Activated naive CD4-positive, alpha-beta T cell treated with anti-CD3 and anti-CD28 coated beads for 36 hours (primary cell): Measurements from ENCODE around the gene RETN. TPM values are rescaled to one million over a fixed set of nuclear protein-coding genes. Genes with fewer than 3 reads are reported as not detected.

Source experiments
- CTCF ChIA-PET: fragments of 350-600 bp; sonication (Branson Sonifier 250); formaldehyde crosslinking; loops from one replicate; lab custom pipeline; 2021; ENCODE audit warnings: antibody characterized with exemption; lab: Charles Lee
- DNase-seq: peaks from one replicate; pipeline ENCODE4 v3.0.0-alpha.2; 2020
- H3K27ac Mint-ChIP-seq: one replicate; pipeline ENCODE4 v1.8.0; 2021; ENCODE audit warnings: mild to moderate bottlenecking, mixed read lengths
- H3K27me3 Mint-ChIP-seq: one replicate; pipeline ENCODE4 v1.8.0; 2021; ENCODE audit warnings: low read depth, mixed read lengths
- H3K36me3 Mint-ChIP-seq: one replicate; pipeline ENCODE4 v1.8.0; 2021; ENCODE audit warnings: low read depth, mixed read lengths
- H3K4me1 Mint-ChIP-seq: one replicate; pipeline ENCODE4 v1.8.0; 2021; ENCODE audit warnings: low read depth, mixed read lengths
- H3K4me3 Mint-ChIP-seq: one replicate; pipeline ENCODE4 v1.8.0; 2021; ENCODE audit warnings: mild to moderate bottlenecking, moderate library complexity, mixed read lengths
- H3K9me3 Mint-ChIP-seq: one replicate; pipeline ENCODE4 v1.8.0; 2021; ENCODE audit warnings: mixed read lengths
- intact Hi-C: fragments of 100-400 bp; cut with micrococcal nuclease; formaldehyde crosslinking; loops from one replicate; pipeline ENCODE4 v1.15.1; 2023
- total RNA-seq, 2 experiments: library from RNA; stranded (reverse); gene quantifications; one replicate each; pipeline ENCODE4 v1.2.3, GENCODE V29; 2021

The RETN gene
- total RNA-seq, 2 experiments from 2014 or later: not detected

GRCh38 chr19:7697721-7698287 is 29.0 kb downstream of the RETN start:
- CTCF ChIA-PET: interaction anchor here (1.1 to 1.6 kb wide), 3 partner anchors 18 to 102 kb away, joined by 3 to 5 read pairs (median 4); partner anchors contain the start of gene TRAPPC5
- intact Hi-C loops: no loop called here

GRCh38 chr19:7698583-7698982 is 29.7 kb downstream of the RETN start:
- Mint-ChIP-seq H3K4me3 (no peak overlapping the region), H3K27ac (no peak overlapping the region), H3K4me1 (peaks cover 25% of the 10 kb centered on the region), H3K27me3 (peaks cover 8% of the 10 kb centered on the region), H3K9me3 (no peaks in the 10 kb centered on the region), H3K36me3 (no peaks in the 10 kb centered on the region)
- no peak for DNase-seq
- intact Hi-C loops: no loop called here
- CTCF ChIA-PET: interaction anchor here (0.6 to 1.6 kb wide), 4 partner anchors 18 to 171 kb away, joined by 3 to 5 read pairs (median 3); partner anchors contain the start of gene TRAPPC5

More at GRCh38 chr19:7697721-7698287, 29.0 kb downstream of the RETN start:
- Mint-ChIP-seq H3K27ac (no peak overlapping the region), H3K9me3 (no peaks in the 10 kb centered on the region), H3K4me1 (peaks cover 25% of the 10 kb centered on the region), H3K36me3 (no peaks in the 10 kb centered on the region), H3K4me3 (no peak overlapping the region), H3K27me3 (peaks cover 8% of the 10 kb centered on the region)
- DNase-seq: no peak

DNA sequence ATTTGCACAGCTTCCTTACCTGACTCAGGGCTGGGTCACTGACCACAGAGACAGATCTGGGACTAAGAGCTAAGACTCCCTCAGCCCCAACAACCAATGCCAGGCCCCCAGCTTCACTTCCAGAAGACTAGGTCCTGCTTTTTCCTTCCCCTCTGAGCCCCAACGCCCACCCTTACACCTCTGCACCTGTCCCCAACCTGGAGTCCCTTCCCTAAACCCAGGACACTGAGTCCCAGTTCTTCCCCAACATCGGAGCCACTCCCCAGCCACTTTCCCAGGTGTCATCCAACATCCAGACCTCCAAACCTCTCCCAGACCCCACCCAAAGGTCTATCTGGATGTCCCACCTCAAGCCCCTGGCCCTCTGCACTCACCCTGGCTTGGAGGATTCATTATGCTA is 30.2 kb downstream of the RETN start:
- no peak for DNase-seq
- H3K27me3 Mint-ChIP-seq: peaks cover 8% of the 10 kb centered on the region
- CTCF ChIA-PET: interaction anchor here (0.6 to 1.6 kb wide), 4 partner anchors 16 to 171 kb away, joined by 3 to 5 read pairs (median 3); no protein-coding TSS in a partner anchor
- intact Hi-C loops: loop anchor here (1.0 kb wide), 2 partner anchors 39 to 52 kb away; no protein-coding TSS in a partner anchor
- no peaks in the 10 kb centered on the region for H3K36me3 Mint-ChIP-seq
- H3K27ac Mint-ChIP-seq: peak overlapping the region; percentile 66
- peaks cover 28% of the 10 kb centered on the region for H3K4me1 Mint-ChIP-seq
- H3K4me3 Mint-ChIP-seq: peak overlapping the region; percentile 22
- H3K9me3 Mint-ChIP-seq: no peaks in the 10 kb centered on the region

GRCh38 chr19:7699417-7700401 is 30.9 kb downstream of the RETN start:
- H3K27me3 Mint-ChIP-seq: peaks cover 8% of the 10 kb centered on the region
- peaks cover 30% of the 10 kb centered on the region for H3K4me1 Mint-ChIP-seq
- peak; percentile 77 for DNase-seq
- no peaks in the 10 kb centered on the region for H3K9me3 Mint-ChIP-seq
- H3K36me3 Mint-ChIP-seq: no peaks in the 10 kb centered on the region
- peak overlapping the region; percentile 22 for H3K4me3 Mint-ChIP-seq
- CTCF ChIA-PET: interaction anchor here (0.6 to 1.6 kb wide), 3 partner anchors 15 to 131 kb away, joined by 3 to 5 read pairs (median 3); no protein-coding TSS in a partner anchor
- peak overlapping the region; percentile 66 for H3K27ac Mint-ChIP-seq
- intact Hi-C loops: loop anchor here (1.0 kb wide), 2 partner anchors 39 to 52 kb away; no protein-coding TSS in a partner anchor

DNA sequence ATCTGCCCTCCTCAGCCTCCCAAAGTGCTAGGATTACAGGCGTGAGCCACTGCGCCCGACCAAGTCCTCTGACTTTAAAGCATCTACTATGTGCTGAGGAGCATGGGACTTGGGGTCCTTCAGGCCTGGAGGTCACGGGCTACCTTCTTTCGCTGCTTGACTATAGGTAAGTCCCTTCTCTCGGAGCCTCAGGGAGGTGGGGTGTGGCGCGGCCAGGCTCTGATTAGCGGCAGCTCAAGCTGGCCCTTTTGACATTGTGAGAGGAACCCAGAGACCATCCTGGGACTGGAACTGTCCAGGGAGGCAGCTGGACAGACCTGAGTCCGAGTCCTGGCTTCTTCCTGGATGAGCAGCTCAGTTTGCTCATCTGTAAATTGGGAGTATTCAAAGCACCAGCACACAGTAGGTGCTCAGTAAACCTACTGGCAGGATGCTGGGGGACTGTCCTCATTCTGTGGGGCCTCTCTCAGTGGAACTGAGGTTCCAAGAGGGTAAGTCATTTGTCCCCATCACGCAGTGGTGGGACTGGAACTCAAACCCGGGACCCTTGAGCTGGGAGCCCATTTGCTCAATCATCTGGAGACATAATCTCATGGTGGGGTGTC is 32.3 kb downstream of the RETN start:
- intact Hi-C loops: no loop called here
- no peak for DNase-seq

DNA sequence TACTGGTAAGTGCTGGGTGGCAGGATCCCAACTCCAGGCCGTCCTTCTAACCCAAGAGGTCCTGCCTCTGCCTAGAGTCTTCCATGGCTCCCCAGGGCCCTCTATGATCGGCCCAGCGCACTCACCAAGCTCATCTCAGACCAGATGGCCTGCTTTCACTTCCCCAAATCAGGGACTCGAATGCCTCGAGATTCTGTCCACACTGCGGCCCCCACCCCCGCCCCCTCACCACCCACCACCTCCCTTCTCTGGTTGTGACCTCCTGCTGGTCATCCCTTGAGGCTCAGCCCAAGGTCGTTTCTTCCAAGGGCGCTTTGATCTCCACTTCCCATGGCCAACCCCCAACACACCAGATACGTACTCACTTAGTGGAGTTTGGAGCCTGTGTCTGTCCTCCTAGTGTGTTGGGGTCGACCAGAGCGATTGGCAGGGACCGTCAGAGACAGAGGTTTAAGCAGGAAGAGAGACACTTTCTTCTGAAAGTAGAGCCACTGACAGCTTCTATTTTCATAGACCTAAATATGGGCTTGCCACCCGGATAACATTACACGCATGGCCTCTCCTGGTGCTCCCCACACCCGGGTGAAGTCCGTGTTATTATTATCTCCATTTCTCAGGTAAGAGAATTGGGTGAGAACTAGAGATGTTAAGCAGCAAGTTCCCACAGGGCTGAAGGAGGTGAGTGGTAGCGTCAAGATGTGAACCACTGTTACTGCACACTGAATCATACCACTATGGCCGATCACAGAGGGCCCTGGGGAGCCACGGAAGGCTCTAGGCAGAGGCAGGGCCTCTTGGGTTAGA is 33.0 kb downstream of the RETN start, which contains the start of gene FCER2:
FCER2 (minus strand) TSS at position 478 of the 804 bp plus-strand sequence. CDS start 2,371 bp downstream, outside the sequence.
- H3K9me3 Mint-ChIP-seq: no peaks in the 10 kb centered on the region
- H3K27me3 Mint-ChIP-seq: peaks cover 8% of the 10 kb centered on the region
- H3K4me3 Mint-ChIP-seq: no peak within 1 kb of the TSS
- H3K4me1 Mint-ChIP-seq: peaks cover 51% of the 10 kb centered on the region
- H3K27ac Mint-ChIP-seq: no peak within 1 kb of the TSS
- no peaks in the 10 kb centered on the region for H3K36me3 Mint-ChIP-seq
- no peak for DNase-seq
- CTCF ChIA-PET: no interaction called here
- intact Hi-C loops: no loop called here

More for the DNA sequence above, 32.3 kb downstream of the RETN start:
- peaks cover 44% of the 10 kb centered on the region for H3K4me1 Mint-ChIP-seq
- no peak overlapping the region for H3K27ac Mint-ChIP-seq
- H3K4me3 Mint-ChIP-seq: no peak overlapping the region
- peaks cover 8% of the 10 kb centered on the region for H3K27me3 Mint-ChIP-seq
- H3K9me3 Mint-ChIP-seq: no peaks in the 10 kb centered on the region
- no peaks in the 10 kb centered on the region for H3K36me3 Mint-ChIP-seq
- CTCF ChIA-PET: no interaction called here

GRCh38 chr19:7703332-7703731 is 34.5 kb downstream of the RETN start:
- Mint-ChIP-seq H3K27ac (no peak overlapping the region), H3K27me3 (peaks cover 5% of the 10 kb centered on the region), H3K36me3 (no peaks in the 10 kb centered on the region), H3K4me1 (peaks cover 54% of the 10 kb centered on the region), H3K4me3 (no peak overlapping the region), H3K9me3 (no peaks in the 10 kb centered on the region)
- CTCF ChIA-PET: no interaction called here
- intact Hi-C loops: no loop called here
- DNase-seq: no peak

DNA sequence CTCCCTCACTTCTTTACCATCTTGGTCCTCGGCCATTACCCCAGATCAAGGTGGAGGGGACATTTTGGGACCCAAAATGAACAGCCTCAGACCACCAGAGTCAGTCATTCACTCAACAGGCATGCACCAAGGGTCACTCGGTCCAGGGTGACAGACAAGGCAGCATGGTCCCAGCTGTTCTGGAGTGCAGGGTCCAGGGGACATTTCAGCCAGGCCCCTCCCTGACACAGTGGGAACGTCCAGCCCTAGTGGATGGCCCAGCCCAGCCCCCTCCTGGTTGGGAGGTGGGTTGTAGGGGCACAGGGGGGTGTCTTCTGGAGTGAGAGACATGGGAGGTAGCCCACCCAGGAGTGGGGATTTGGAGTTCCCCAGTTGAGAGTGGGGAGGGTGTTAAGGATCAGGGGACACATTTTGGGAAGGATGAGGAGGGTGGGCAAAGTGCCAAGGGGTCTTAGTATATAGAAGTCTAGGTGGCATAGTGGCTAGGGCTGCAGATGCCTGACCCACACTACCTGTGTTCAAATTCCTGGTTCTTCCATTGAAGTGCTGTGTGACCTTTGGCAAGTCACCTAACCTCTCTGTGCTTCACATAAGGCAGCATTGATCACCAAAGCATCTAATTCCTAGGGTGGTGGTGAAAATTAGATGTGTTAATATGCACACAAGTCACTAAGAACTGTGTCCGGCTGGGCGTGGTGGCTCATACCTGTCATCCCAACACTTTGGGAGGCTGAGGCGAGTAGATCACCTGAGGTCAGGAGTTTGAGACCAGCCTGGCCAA is 35.6 kb downstream of the RETN start:
- CTCF ChIA-PET: no interaction called here
- H3K4me3 Mint-ChIP-seq: no peak overlapping the region
- H3K36me3 Mint-ChIP-seq: no peaks in the 10 kb centered on the region
- H3K9me3 Mint-ChIP-seq: no peaks in the 10 kb centered on the region
- no peak for DNase-seq
- no peak overlapping the region for H3K27ac Mint-ChIP-seq
- no peaks in the 10 kb centered on the region for H3K27me3 Mint-ChIP-seq
- intact Hi-C loops: loop anchor here (1.0 kb wide), 4 partner anchors 23 to 103 kb away; no protein-coding TSS in a partner anchor
- H3K4me1 Mint-ChIP-seq: peaks cover 48% of the 10 kb centered on the region

- Mint-ChIP-seq H3K27ac (peak overlapping the region; percentile 67), H3K9me3 (no peaks in the 10 kb centered on the region), H3K36me3 (no peaks in the 10 kb centered on the region), H3K27me3 (no peaks in the 10 kb centered on the region), H3K4me3 (peak overlapping the region; percentile 54), H3K4me1 (peaks cover 45% of the 10 kb centered on the region)
- DNase-seq: peak; percentile 94
- intact Hi-C loops: loop anchor here (1.0 kb wide), 4 partner anchors 24 to 102 kb away; no protein-coding TSS in a partner anchor
- CTCF ChIA-PET: interaction anchor here (1.0 kb wide), 2 partner anchors 24 to 77 kb away, joined by 3 read pairs; partner anchors contain the start of genes PET100 and XAB2
These were observed 36.7 kb downstream of the RETN start for GRCh38 chr19:7705387-7706187.
